Fibroblast of skin of right quadriceps (primary cell): ENCODE data around the gene COL5A3.

Experiments used
- DNase-seq: peaks from one replicate; pipeline ENCODE4 v3.0.0-alpha.2; 2013

COL5A3 gene

GRCh38 chr19:10010939-10011338 lies 635 bp upstream of the COL5A3 start:
- DNase-seq: no peak

- no peak for DNase-seq
Observed at GRCh38 chr19:10009714-10010224, 535 bp downstream of the COL5A3 start.

GRCh38 chr19:10008184-10008765 lies 2.0 kb downstream of the COL5A3 start:
- peak; percentile 13 for DNase-seq

- peak; percentile 81 for DNase-seq
Observed at GRCh38 chr19:10007371-10008183, 2.7 kb downstream of the COL5A3 start.

- no peak for DNase-seq
Observed at GRCh38 chr19:10006752-10007323, 3.5 kb downstream of the COL5A3 start.

- peak; percentile 66 for DNase-seq
Observed at GRCh38 chr19:10006335-10006708, 4.0 kb downstream of the COL5A3 start.

- DNase-seq: no peak
Observed at GRCh38 chr19:10005632-10006334, 4.5 kb downstream of the COL5A3 start.

GRCh38 chr19:10004617-10005016 lies 5.7 kb downstream of the COL5A3 start:
- DNase-seq: no peak

- no peak for DNase-seq
Observed at GRCh38 chr19:10003271-10003670, 7.0 kb downstream of the COL5A3 start.

GRCh38 chr19:10001899-10002298 lies 8.4 kb downstream of the COL5A3 start:
- DNase-seq: no peak

GRCh38 chr19:10000171-10000826 lies 10.0 kb downstream of the COL5A3 start:
- DNase-seq: peak; percentile 68

GRCh38 chr19:9996541-9996940 lies 13.8 kb downstream of the COL5A3 start:
- peak; percentile 47 for DNase-seq

GRCh38 chr19:9995999-9996398 lies 14.3 kb downstream of the COL5A3 start:
- no peak for DNase-seq

- no peak for DNase-seq
Observed at GRCh38 chr19:9995084-9995483, 15.2 kb downstream of the COL5A3 start.

- no peak for DNase-seq
Observed at GRCh38 chr19:9991425-9992191, 18.7 kb downstream of the COL5A3 start.

GRCh38 chr19:9989504-9989903 lies 20.8 kb downstream of the COL5A3 start:
- no peak for DNase-seq

- peak; percentile 45 for DNase-seq
Observed at GRCh38 chr19:9986787-9987281, 23.5 kb downstream of the COL5A3 start.

- DNase-seq: peak; percentile 70
Observed at GRCh38 chr19:9981406-9982260, 28.7 kb downstream of the COL5A3 start.

- DNase-seq: no peak
Observed at GRCh38 chr19:9972103-9972502, 38.2 kb downstream of the COL5A3 start.

GRCh38 chr19:9971166-9971897 lies 39.0 kb downstream of the COL5A3 start:
- no peak for DNase-seq
